Glomerular visceral epithelial cell (primary cell): ENCODE measurements around the gene RASA3.
"Not testable (repeated sequence)": the region's sequence is repeated elsewhere in the genome, so short reads cannot be mapped to it uniquely, and the experiment has no call there.

Experiments used
- DNase-seq: peaks from one replicate; pipeline ENCODE4 v3.0.0-alpha.2; 2016; ENCODE audit errors: extremely low spot score

Gene RASA3

GRCh38 chr13:114132419-114133121 lies at the start of gene RASA3:
Gene RASA3, minus strand, starts transcription at chr13:114132623. Its CDS starts 134 bp downstream, at chr13:114132489.
- DNase-seq: peak; percentile 82

GRCh38 chr13:114179087-114179658 lies 46.8 kb upstream of the RASA3 start, which contains the start of gene CFAP97D2:
Gene CFAP97D2, plus strand, starts transcription at chr13:114179257. Its CDS starts 74 bp downstream, at chr13:114179331.
- no peak for DNase-seq

GRCh38 chr13:114177245-114178010 lies 45.0 kb upstream of the RASA3 start:
- no peak for DNase-seq

GRCh38 chr13:114176359-114176902 lies 44.0 kb upstream of the RASA3 start:
- not testable (repeated sequence) for DNase-seq

- no peak for DNase-seq
These were observed 42.1 kb upstream of the RASA3 start for GRCh38 chr13:114174529-114174961.

GRCh38 chr13:114173745-114174144 lies 41.3 kb upstream of the RASA3 start:
- DNase-seq: no peak

GRCh38 chr13:114173272-114173671 lies 40.8 kb upstream of the RASA3 start:
- no peak for DNase-seq

GRCh38 chr13:114167885-114168284 lies 35.5 kb upstream of the RASA3 start:
- DNase-seq: no peak

GRCh38 chr13:114167426-114167825 lies 35.0 kb upstream of the RASA3 start:
- no peak for DNase-seq

GRCh38 chr13:114166381-114167131 lies 34.1 kb upstream of the RASA3 start:
- no peak for DNase-seq

GRCh38 chr13:114164681-114165429 lies 32.4 kb upstream of the RASA3 start:
- DNase-seq: no peak

- DNase-seq: no peak
These were observed 31.6 kb upstream of the RASA3 start for GRCh38 chr13:114164053-114164452.

GRCh38 chr13:114162533-114162922 lies 30.1 kb upstream of the RASA3 start:
- DNase-seq: no peak

- DNase-seq: no peak
These were observed 29.5 kb upstream of the RASA3 start for GRCh38 chr13:114161644-114162532.

GRCh38 chr13:114161028-114161556 lies 28.7 kb upstream of the RASA3 start:
- DNase-seq: no peak

GRCh38 chr13:114158869-114159666 lies 26.6 kb upstream of the RASA3 start:
- not testable (repeated sequence) for DNase-seq

GRCh38 chr13:114157869-114158495 lies 25.6 kb upstream of the RASA3 start:
- DNase-seq: no peak
